Esophagus squamous epithelium (tissue), 5 donors: Measurements from ENCODE around the gene TCF7. TPM values are rescaled to one million over a fixed set of nuclear protein-coding genes. Genes with fewer than 3 reads are reported as not detected.

Source experiments
- DNase-seq: peaks from one replicate; lab custom pipeline; 2025; lab: John Stamatoyannopoulos, UW
- H3K27ac ChIP-seq, 4 donors: fragments of 200-600 bp; sonication (generic); one replicate each; pipeline ENCODE4 v1.5.1; 2016 to 2019; ENCODE audit warnings: mild to moderate bottlenecking in 1 of 4
- H3K27me3 ChIP-seq, 4 donors: fragments of 200-600 bp; sonication (generic); 1 replicate in 3 of 4; 2 replicates in 1 of 4; pipeline versions ENCODE4 v1.5.1 to v1.6.0; 2017 to 2021; ENCODE audit warnings: antibody characterized with exemption in 1 of 4
- H3K36me3 ChIP-seq, 3 donors: fragments of 200-600 bp; sonication (generic); one replicate each; pipeline ENCODE4 v1.5.1; 2016 to 2019
- H3K4me1 ChIP-seq, 3 donors: fragments of 200-600 bp; sonication (generic); one replicate each; pipeline ENCODE4 v1.5.1; 2017 to 2019
- H3K4me3 ChIP-seq, 4 donors: fragments of 200-600 bp; sonication (generic); 1 replicate in 3 of 4; 2 replicates in 1 of 4; pipeline ENCODE4 v1.5.1; 2016 to 2019; ENCODE audit warnings: mild to moderate bottlenecking in 2 of 4, moderate library complexity in 1 of 4
- H3K9me3 ChIP-seq, 3 donors: fragments of 200-600 bp; sonication (generic); one replicate each; pipeline ENCODE4 v1.5.1; 2016 to 2019
- CTCF ChIP-seq, 6 experiments: fragments of 450-650 bp in 4 of 6; fragments of 200-600 bp in 2 of 6; sonication (generic) in 2 of 6; IDR thresholded peaks; one replicate each; pipeline ENCODE4 v1.5.1; 2016 to 2019; ENCODE audit warnings: antibody characterized with exemption in 6 of 6, mild to moderate bottlenecking in 4 of 6, moderate library complexity in 4 of 6
- POLR2A ChIP-seq, 4 donors: fragments of 450-650 bp; IDR thresholded peaks; one replicate each; pipeline ENCODE4 v1.6.1; 2017; ENCODE audit warnings: antibody characterized with exemption in 4 of 4, mild to moderate bottlenecking in 4 of 4, moderate library complexity in 3 of 4
- WGBS, 2 donors: methylation state at CpG; one replicate each; pipeline ENCODE4 v1.1.5; 2018; 5-methylcytosine and 5-hydroxymethylcytosine counted together
- intact Hi-C: fragments of 100-400 bp; cut with DNase I; formaldehyde crosslinking; loops from one replicate; pipeline ENCODE4 v1.15.0; 2022
- total RNA-seq, 4 donors: library from RNA; depleted of rRNA; stranded (reverse); fragments of >200 nt; gene quantifications; one replicate each; pipeline ENCODE4 v1.1.0, GENCODE V29; 2016
- donor health status: DM: yes; HTN: yes; CAD: no.

TCF7 gene
- total RNA-seq, 4 donors from 2014 or later: 1.9 to 7.6 (median 2.8) TPM

- 70 to 96% methylated on average over 4 to 7 of the region's 11 CpGs for WGBS, 2 donors
- no peak overlapping the region for H3K27ac ChIP-seq
- intact Hi-C loops: loop anchor here (5.0 kb wide), 1 partner anchor 33 kb away; no protein-coding TSS in a partner anchor
- no peaks in the 10 kb centered on the region for H3K36me3 ChIP-seq
- H3K9me3 ChIP-seq: no peaks in the 10 kb centered on the region
- H3K4me1 ChIP-seq: peaks cover 9 to 26% (median 14%) of the 10 kb centered on the region in 3 donors
- H3K27me3 ChIP-seq: no peaks in the 10 kb centered on the region
- DNase-seq: no peak
- H3K4me3 ChIP-seq: no peak overlapping the region
- no peak for TF ChIP-seq POLR2A (IDR thresholded peaks at IDR 0.05)
- no peak for TF ChIP-seq CTCF (IDR thresholded peaks at IDR 0.05)
These were observed 10.4 kb upstream of the TCF7 start for GRCh38 chr5:134103998-134104654.

- Histone ChIP-seq H3K4me1 (peaks cover 0 to 25% (median 8%) of the 10 kb centered on the region in 3 donors), H3K27ac (no peak overlapping the region), H3K4me3 (no peak overlapping the region), H3K27me3 (peaks cover 0 to under 1% (median 0%) of the 10 kb centered on the region in 4 donors), H3K36me3 (no peaks in the 10 kb centered on the region), H3K9me3 (no peaks in the 10 kb centered on the region)
- DNase-seq: no peak
- TF ChIP-seq POLR2A (IDR thresholded peaks at IDR 0.05): no peak
- TF ChIP-seq CTCF (IDR thresholded peaks at IDR 0.05): no peak
- 81 to 100% methylated on average over 2 to 5 of the region's 10 CpGs for WGBS, 2 donors
- intact Hi-C loops: no loop called here
These were observed 7.3 kb upstream of the TCF7 start for GRCh38 chr5:134106991-134107701.

GRCh38 chr5:134107779-134108178 is 6.7 kb upstream of the TCF7 start:
- intact Hi-C loops: no loop called here
- H3K4me3 ChIP-seq: no peak overlapping the region
- no peak for DNase-seq
- 98 to 100% methylated on average over 2 to 3 of the region's 3 CpGs for WGBS, 2 donors
- peaks cover 0 to 27% (median 8%) of the 10 kb centered on the region in 3 donors for H3K4me1 ChIP-seq
- no peaks in the 10 kb centered on the region for H3K9me3 ChIP-seq
- no peaks in the 10 kb centered on the region for H3K36me3 ChIP-seq
- H3K27me3 ChIP-seq: peaks cover 0 to 6% (median 0%) of the 10 kb centered on the region in 4 donors
- no peak overlapping the region for H3K27ac ChIP-seq
- TF ChIP-seq POLR2A (IDR thresholded peaks at IDR 0.05) (no peak), CTCF (IDR thresholded peaks at IDR 0.05) (no peak)

GRCh38 chr5:134110382-134110781 is 4.1 kb upstream of the TCF7 start:
- DNase-seq: no peak
- 17 to 36% methylated on average over 2 to 3 of the region's 10 CpGs for WGBS, 2 donors
- H3K27ac ChIP-seq: no peak overlapping the region
- H3K9me3 ChIP-seq: no peaks in the 10 kb centered on the region
- TF ChIP-seq CTCF (IDR thresholded peaks at IDR 0.05): no peak
- TF ChIP-seq POLR2A (IDR thresholded peaks at IDR 0.05): no peak
- H3K27me3 ChIP-seq: peaks cover 0 to 17% (median 0%) of the 10 kb centered on the region in 4 donors
- no peaks in the 10 kb centered on the region for H3K36me3 ChIP-seq
- intact Hi-C loops: no loop called here
- H3K4me1 ChIP-seq: peaks cover 12 to 47% (median 24%) of the 10 kb centered on the region in 3 donors
- no peak overlapping the region for H3K4me3 ChIP-seq
